ENCODE measurements around the gene RGMA.
"Not testable (repeated sequence)": the region's sequence is repeated elsewhere in the genome, so short reads cannot be mapped to it uniquely, and the experiment has no call there.

The RGMA gene

DNA sequence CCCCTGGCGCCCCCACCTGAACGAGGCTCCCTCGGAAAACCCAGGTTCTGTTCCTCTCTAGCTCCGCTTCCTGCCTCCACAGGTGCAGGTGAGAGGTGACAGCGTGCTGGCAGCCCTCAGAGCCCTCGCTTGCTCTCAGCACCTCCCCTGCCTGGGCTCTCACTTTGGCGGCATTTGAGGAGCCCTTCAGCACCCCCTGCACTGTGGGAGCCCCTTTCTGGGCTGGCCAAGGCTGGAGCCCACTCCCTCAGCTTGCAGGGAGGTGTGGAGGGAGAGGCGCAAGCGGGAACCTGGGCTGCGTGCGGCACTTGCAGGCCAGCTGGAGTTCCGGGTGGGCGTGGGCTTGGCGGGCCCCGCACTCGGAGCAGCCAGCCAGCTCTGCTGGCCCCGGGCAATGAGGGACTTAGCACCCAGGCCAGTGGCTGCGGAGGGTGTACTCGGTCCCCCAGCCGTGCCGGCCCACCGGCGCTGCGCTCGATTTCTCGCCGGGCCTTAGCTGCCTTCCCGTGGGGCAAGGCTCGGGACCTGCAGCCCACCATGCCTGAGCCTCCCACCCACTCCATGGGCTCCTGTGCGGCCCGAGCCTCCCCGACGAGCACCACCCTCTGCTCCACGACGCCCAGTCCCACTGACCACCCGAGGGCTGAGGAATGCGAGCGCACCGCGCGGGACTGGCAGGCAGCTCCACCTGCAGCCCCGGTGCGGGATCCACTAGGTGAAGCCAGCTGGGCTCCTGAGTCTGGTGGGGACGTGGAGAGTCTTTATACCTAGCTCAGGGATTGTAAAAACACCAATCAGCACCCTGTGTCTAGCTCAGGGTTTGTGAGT is 57.2 kb downstream of the RGMA start:
- DNase-seq, result not testable (repeated sequence)

DNA sequence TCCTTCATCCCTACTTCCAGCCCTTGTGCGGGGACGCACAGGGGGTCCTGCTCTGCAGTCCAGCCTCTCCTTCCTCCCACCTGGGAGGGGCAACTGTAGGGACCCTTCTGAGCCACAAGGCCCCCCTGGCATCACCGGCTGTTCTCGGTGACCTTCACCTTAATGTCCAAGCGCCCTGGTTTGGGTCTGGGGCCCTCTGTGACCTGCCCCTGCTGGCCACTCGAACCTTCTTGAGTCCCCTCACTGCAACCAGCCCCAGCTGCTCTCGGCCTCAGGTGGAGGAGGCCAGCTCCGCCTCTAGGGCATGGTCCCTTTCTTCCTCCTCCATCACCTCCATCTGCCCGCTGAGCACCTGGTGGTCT is 57.9 kb downstream of the RGMA start:
- no peak for DNase-seq

DNA sequence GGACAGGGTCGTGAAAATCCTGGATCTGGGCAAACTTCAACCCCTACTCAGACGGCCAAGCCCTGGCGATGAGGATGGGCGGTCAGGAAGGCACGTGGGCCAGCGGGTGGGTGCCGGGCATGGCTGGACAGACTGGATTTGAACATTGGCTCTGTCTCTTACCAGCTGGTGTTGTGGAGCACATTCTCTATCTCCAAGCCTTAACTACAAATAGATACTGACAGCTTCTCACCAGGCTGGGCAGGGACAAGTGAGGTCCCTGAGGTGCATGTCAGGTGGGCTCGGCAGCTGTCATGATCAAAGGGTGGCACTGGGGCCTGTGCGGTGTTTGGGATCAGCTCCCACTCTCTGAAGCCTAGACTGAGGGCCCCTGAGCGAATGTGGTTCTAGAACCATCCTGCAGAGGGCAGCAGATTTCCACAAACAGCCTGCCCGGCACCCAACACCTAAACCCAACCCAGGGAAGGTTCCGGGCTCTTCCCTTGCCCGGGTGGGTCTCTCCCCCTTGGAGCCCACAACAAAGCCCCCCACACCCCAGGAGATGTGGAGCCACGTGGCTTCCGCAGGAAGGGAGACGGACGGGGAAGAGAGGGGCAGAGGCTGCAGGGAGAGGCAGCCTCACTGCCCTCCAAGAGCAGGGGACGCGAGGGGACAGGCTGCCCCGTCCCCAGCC is 58.4 kb downstream of the RGMA start:
- peak; percentile 46 for DNase-seq

DNA sequence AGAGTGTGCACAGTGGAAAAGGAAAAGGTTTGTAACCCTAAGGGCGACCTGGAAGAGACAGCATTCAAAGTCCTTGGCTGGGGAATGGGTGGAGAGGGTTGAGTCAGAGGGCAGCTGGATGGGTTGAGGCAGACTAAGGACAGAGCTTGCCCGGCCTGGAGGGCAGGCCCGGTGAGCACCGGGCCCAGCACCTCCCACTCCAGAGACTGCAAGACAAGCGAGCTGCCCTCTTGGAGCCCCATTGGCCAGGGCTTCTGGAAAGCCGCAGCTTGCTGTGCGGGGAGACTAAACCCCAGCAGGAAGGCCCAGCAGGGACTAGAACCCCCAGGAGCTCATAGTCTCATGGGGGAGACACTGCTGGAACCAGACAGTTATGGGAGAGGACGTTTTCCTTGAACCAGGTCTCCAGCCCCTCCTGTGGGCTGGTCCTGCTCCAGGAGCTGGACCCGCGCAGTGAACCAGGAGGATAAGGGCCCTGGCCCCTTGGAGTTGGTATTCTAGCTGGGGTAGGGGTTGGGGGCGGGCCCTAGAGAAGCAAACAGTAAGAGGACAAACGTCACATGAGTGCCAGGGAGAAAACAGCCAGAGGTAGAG is 59.1 kb downstream of the RGMA start:
- DNase-seq, result peak; percentile 26

DNA sequence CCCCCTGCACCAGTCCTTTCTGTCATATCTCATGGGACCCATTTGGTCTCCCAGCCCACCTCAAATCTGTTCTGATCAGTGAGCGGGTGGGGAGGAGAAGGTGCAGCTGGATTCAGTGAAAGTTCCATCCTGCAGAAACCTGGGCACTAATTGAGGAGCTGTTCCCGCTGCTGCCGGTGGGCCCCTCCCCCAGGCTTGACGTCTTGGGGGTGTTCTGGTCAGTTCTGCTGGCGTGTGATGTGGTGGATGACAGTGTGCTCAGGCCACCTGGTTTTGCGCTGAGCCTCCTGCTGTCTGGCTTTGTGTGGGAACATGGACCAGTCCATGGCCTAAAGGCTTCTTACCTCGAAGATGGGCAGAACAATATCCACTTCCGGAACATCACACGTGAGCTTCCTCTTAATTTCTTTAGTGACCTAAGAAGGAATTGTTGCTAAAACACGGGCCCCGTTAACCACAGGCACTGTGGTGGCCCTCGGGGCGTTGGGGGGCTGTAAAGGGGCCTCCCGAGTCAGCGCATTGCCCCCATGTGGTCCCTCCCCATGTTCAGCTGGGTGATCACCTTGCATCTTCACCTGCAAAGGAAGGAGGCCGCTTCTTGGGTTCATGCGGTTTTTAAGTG is 59.7 kb downstream of the RGMA start:
- DNase-seq, result no peak

DNA sequence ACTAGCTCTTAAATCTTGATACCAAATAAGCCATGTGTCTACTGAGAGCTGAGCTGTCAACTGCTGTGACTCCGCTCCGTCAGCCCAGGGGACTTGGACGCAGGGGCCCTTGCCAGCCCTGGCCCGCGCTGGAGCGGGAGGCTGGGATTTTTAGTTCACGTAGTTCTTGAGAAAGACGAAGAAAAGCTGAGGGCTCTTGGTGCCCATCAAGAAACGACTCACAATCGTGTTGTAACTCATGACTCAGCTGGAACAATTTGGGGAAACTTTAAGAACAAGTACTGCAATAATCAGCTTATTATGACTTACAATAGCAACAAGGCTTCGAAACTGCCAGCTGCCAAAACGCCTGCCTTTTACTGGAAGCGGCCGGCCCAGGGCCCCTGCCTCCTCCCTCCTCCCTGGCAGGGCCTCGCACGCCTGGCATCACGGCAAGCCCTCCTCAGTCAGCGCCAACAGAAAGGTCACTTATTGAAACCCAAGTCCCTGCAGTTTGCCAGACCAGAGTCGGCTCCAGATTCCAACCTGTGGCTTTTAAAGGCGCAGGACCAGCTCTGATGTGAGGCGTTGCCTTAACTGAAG is 60.3 kb downstream of the RGMA start:
- peak; percentile 26 for DNase-seq

DNA sequence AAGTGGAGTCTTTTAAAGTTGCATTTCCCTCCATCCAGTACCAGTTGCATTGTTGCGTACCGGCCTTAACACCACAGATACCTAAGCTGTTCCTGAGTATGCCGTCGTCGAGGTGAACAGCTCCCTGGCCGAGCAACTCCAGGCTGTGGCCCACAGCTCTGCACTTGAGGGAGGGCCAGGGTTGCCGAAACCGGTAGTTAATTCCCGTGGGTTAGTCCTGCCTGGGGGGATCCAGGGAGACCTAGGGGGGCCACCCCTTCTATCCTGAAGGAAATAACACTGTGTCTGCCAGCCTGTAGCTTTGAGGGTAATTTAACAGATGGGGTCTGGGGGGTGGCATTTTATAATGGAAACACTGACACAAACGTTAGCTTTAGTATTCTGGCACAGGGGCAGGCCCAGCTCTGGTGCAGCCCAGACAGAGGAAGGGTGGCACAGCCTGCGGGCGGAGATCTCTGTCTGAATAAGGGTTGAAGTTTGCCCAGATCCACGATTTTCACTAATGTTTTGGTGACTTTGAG is 60.8 kb downstream of the RGMA start:
- DNase-seq, result no peak

DNA sequence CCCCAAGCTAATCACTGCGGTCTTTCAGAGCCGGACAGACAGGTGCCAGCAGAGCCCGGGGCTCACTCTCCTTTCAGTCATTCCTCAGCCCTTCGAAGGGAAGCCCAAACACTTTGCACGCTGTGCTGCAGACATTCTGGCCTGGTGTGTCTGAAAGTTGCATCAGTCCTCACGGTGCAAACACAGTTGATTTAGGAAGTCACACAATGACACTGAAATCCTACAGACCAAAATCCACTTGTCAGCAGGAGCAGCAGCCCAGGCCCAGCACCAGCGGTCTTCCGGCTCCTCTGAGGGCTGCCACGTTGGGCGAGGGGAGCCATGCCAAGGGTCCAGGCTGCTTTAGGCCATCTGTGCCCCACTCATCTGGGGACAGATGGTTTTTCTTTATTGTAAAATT is 61.6 kb downstream of the RGMA start:
- DNase-seq, result no peak

DNA sequence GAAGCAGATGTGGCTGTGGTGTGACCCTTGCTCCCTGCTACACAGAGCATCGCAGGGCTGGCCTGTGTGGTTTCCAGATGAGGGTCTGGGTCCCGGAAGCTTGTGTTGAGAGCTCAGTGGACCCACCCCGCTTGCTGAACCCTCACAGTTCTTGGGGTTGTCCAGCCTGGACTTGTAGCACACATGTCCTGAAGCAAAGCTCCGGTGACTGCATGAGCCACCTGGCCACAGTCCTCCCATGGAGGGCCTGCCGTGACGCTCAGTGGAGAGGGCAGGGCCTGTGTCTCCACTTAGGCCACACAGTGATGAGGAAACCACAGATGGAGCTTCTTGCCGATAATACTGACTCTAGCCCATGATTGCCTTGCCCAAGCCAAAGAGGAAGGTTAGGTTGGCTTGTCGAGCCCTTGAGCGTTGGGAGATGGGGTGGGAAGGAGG is 62.6 kb downstream of the RGMA start:
- DNase-seq, result no peak

DNA sequence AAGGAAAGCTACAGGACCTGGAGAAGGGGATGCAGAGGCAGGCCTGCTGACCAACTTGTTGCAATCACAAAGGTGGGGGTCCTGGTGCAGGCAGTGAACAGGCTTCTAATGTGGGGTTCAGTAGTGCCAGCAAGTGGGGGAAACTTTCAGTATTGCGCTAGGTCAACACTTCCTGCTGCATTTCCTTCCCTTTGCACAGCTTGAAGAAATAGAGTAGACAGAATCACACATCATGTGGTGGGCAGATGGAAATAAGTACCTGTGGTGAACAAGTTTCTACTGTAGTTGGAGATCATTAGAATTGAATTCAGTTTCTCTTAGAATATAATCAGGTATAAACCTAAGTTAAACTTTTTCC is 63.4 kb downstream of the RGMA start:
- DNase-seq, result no peak

DNA sequence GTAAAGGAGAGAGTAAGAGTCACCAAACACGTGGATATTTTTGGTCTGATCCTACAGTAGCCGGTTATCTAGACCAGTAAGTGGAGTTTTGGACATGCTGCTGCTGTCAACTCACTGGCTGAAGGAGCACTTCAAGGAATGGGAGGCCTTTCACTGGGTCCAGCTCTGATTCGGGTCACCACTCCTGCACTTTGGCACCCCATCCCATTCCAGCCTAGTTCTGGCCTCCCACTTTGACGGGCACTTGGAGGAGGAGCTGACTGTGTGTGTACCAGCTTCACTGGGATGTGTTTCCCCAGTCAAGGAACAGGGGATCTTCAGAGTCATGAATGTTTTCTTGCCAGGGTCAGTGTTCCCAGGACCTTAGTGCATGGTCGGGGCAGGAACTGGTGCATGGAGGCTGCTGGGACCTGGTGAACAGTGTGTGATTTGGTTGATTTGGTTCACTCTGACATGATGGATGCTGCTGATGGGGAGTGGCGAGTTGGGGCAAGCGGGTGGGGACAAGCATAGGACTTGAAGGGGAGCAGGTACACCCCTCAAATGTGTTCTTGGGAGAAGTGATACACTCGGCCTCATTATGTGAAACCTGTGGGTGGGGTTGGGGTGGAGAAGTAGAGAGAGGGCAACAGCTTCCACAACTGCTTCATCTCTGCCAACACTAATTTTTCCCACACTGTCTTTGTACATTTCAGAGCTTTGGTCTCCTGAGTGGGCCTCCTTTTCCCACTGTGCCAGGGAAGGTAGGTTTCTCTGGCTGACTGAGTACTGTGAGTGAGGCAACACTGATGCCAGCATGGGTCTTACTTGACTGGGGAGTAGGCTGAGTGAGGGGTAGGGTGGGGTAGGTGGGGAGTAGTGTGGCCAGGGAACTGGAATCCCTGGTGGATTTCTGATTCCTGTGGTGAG is 64.0 kb downstream of the RGMA start:
- no peak for DNase-seq

DNA sequence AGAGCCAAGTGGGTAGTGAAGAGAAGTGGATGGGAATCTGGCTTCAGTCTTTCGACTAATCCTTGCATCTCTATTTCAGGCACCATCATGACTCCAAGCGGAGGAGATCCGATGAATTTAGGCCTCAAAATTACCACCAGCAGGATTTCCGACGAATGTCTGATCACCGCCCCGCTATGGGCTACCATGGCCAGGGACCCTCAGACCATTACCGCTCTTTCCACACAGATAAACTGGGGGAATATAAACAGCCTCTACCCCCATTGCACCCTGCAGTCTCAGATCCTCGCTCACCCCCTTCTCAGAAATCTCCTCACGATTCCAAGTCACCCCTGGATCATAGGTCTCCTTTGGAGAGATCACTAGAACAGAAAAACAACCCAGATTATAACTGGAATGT is 64.7 kb downstream of the RGMA start:
- DNase-seq, result no peak

DNA sequence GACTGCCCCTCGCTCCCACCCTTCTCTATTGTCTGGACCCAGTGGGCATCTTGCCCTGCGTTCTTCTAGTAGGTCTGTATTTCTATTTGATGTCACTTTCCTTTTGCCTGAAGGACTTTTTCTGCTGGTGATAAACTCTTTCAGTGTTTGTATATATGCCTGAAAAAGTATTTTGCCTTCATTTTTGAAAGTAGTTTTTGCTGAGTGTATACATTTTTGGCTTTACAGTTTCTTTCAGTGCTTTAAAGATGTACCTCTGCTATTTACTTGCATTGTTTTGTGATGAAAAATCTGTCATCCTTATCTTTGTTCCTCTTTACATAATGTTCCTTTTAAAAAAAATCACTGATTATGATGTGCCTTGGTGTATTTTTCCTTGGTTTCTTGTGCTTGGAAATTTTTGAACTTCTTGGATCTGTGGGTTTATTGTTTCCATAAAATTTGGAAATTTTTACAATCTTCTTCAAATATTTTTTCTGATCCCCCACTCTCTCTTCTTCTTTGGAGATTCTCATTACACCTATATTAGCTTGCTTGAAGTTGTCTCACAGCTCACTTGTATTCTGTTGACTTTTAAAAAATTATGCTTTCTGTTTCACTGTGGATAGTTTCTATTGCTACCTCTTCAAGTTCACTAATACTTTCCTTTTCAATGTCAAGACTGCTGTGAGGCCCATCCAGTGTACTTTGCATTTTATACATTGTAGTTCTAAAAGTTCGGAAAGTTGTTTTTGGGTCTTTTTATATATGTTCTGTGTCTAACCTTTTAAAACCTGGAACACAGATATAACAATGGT is 67.8 kb downstream of the RGMA start:
- no peak for DNase-seq

DNA sequence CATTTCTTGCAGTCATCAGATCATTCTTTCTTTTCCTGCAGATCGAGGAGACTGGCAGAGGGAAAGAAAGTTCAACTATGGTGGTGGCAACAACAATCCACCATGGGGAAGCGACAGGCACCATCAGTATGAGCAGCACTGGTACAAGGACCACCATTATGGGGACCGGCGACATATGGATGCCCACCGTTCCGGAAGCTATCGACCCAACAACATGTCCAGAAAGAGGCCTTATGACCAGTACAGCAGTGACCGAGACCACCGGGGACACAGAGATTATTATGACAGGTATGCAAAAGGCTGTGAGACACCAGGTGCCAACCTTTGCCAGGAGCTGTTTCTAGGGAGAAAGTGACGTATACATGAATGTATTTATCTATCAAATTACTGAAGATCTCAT is 69.0 kb downstream of the RGMA start:
- DNase-seq, result no peak

DNA sequence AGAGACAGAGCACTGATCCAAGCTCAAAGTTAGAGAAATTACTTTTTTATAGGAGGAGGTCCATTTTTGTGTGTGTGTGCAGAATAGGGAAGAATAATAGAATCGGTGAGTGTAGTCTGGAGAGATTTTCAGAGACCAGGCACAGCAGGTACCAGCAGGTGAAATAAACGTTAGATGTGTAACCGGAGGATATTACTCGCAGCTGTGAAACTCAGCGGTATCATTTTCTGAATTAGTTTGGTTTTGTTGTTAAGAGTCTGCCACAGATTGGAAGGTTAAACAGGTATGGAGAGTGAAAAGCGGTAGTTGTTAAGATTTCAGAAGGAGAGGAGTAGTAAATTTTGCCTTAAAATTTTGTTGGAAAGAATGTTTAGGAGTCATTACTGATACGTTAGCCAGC is 69.9 kb downstream of the RGMA start:
- no peak for DNase-seq

DNA sequence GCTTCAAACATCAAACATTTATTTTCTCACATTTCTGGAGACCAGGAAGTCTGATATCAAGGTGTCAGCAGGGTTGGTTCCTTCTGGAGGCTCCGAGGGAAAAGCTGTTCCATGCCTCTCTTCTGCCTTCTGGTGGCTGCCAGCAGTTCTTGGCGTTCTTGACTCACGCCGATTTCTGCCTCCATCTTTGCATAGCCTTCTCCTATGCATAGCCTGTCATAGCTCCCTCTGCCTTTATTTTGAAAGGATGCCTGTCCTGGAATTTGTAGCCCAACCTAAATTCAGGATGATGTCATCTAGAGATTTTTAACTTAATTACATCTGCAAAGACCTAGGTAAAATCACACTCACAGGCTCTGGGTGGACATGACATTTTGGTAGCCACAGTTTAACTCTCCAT is 70.4 kb downstream of the RGMA start:
- no peak for DNase-seq

DNA sequence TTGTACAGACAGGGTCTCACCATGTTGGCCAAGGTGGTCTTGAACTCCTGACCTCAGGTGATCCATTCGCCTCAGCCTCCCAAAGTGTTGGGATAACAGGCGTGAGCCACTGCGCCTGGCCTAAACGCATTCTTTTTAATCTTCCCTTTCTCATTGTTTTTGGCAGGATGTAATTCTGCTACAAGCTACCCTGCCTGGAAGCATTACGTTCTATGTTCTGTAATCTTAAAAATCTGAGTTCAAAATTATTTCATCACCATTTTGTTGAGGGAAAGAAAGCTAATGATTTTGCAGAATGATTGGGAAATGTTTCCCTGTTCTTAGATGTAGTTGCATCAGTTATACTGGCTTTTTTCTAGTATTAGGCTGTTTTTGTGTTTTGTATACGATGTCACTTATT is 71.5 kb downstream of the RGMA start:
- no peak for DNase-seq

DNA sequence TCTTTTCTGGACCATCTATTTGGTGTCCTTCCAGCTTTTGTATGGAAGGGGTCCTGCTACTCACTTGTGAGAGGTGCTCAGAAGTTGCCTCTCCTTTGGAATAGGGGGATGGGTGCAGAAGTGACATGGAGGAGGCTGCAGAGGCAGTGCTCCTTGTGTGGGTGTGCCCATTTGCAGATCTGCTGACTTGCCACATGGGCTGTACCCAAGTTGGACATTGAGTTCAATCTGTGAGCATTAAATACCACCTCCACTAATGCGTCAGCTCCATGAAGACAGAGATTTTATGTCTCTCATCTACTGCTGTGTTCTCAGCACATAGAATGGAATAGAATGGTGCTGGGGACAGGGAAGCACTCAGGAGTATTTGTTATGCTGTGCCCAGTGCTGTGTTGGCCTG is 76.2 kb downstream of the RGMA start:
- DNase-seq, result no peak

DNA sequence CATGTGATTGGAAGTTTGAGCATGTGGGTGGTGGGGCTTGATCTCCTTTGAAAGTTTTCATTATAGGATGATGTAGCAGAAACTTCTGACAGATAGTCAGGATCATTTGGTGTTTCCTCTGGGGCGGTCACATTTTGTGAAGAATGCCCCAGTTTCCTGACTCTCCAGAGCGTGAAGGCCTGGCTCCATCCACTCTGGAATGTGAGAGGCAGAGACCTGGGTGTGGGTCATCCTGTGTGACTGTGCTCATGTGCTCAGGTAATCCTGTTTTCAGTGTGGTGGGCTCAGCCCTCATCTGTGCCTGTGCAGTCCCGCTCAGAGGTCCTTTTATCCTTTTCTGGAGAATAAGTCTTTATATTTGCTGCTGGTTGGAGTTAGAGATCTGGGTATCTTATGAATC is 81.0 kb downstream of the RGMA start:
- no peak for DNase-seq

DNA sequence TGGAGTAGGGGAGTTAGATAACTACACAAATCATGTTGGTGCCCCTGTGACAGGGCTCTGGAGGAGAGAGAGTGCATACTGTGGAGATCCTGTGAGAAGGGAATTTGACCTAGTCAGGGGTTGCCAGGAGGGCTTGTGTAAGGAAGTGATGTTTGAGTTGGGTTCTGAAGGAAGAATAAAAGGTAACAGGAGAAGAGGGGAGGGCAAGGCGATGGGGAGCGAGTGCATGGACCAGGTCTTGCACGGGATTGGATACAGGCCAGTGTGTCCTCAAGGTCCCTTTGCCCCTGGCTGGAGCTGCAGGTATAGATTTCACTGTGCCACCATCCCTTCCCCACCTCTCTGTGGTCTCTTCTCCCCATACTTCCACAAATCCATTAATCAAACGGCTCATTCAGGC is 83.9 kb downstream of the RGMA start:
- DNase-seq, result no peak

DNA sequence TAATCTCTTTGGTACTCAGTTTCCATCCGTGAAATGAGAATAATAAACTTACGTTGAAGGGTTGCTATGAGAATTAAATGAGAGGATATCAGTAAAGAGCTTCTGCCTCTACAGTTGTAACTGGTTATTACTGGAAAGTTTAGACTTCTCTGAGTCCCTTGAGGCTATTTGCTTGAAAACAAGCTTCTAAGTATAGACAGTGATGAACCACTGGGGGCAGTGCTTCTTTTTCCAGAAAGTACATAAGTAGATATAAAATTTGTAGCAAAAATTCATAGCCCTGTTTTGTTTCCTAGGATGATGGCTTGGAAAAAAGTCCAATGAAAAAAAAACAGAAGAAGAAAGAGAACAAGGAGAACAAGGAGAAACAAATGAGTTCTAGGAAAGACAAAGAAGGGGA is 87.1 kb downstream of the RGMA start:
- DNase-seq, result no peak

All from NCI-H226 (cell line).